Measurements from ENCODE around the gene GNAO1. TPM values are rescaled to one million over a fixed set of nuclear protein-coding genes. Genes with fewer than 3 reads are reported as not detected.

GNAO1 gene
- total RNA-seq, 1 experiment from 2014 or later = not detected

- DNase-seq (ENCODE audit: low spot score) = no peak
Measured at GRCh38 chr16:56289416-56289815, 98.1 kb downstream of the GNAO1 start.

- no peak for DNase-seq (ENCODE audit: low spot score)
Measured at GRCh38 chr16:56289862-56290261, 98.6 kb downstream of the GNAO1 start.

- DNase-seq (ENCODE audit: low spot score) = no peak
Measured at GRCh38 chr16:56294014-56294413, 102.7 kb downstream of the GNAO1 start.

GRCh38 chr16:56294579-56294978, 103.3 kb downstream of the GNAO1 start:
- DNase-seq (ENCODE audit: low spot score) = peak; percentile 45

GRCh38 chr16:56295059-56295665, 103.9 kb downstream of the GNAO1 start:
- no peak for DNase-seq (ENCODE audit: low spot score)

GRCh38 chr16:56295739-56296527, 104.6 kb downstream of the GNAO1 start:
- DNase-seq (ENCODE audit: low spot score) = no peak

- DNase-seq (ENCODE audit: low spot score) = no peak
Measured at GRCh38 chr16:56297684-56298083, 106.4 kb downstream of the GNAO1 start.

GRCh38 chr16:56298116-56298515, 106.8 kb downstream of the GNAO1 start:
- no peak for DNase-seq (ENCODE audit: low spot score)

GRCh38 chr16:56298948-56299596, 107.8 kb downstream of the GNAO1 start:
- DNase-seq (ENCODE audit: low spot score) = no peak

- no peak for DNase-seq (ENCODE audit: low spot score)
Measured at GRCh38 chr16:56300242-56300623, 108.9 kb downstream of the GNAO1 start.

- no peak for DNase-seq (ENCODE audit: low spot score)
Measured at GRCh38 chr16:56300891-56301850, 109.9 kb downstream of the GNAO1 start.

- no peak for DNase-seq (ENCODE audit: low spot score)
Measured at GRCh38 chr16:56302506-56302905, 111.2 kb downstream of the GNAO1 start.

- no peak for DNase-seq (ENCODE audit: low spot score)
Measured at GRCh38 chr16:56303066-56303715, 111.9 kb downstream of the GNAO1 start.

GRCh38 chr16:56303880-56304279, 112.6 kb downstream of the GNAO1 start:
- no peak for DNase-seq (ENCODE audit: low spot score)

GRCh38 chr16:56305956-56306565, 114.8 kb downstream of the GNAO1 start:
- no peak for DNase-seq (ENCODE audit: low spot score)

GRCh38 chr16:56306690-56307533, 115.6 kb downstream of the GNAO1 start:
- DNase-seq (ENCODE audit: low spot score) = no peak

GRCh38 chr16:56307534-56307873, 116.2 kb downstream of the GNAO1 start:
- DNase-seq (ENCODE audit: low spot score) = no peak

GRCh38 chr16:56309008-56309407, 117.7 kb downstream of the GNAO1 start:
- no peak for DNase-seq (ENCODE audit: low spot score)

- no peak for DNase-seq (ENCODE audit: low spot score)
Measured at GRCh38 chr16:56310690-56311089, 119.4 kb downstream of the GNAO1 start.
